Small intestine (tissue), 7 donors: Measurements from ENCODE around the gene DNAH1. TPM values are rescaled to one million over a fixed set of nuclear protein-coding genes. Genes with fewer than 3 reads are reported as not detected.

ENCODE experiments used
- DNase-seq, 2 donors: peaks; one replicate each; pipeline versions ENCODE4 v3.0.0 to v3.0.0-alpha.2; 2013
- FAIRE-seq: peaks from 2 replicates; lab custom pipeline; 2012; peaks lifted over from hg19 to GRCh38; lab: Jason Lieb, UNC
- H3K27ac ChIP-seq, 3 donors: one replicate each; pipeline ENCODE4 v1.5.1; 2013; ENCODE audit warnings: low read length in 2 of 3, mild to moderate bottlenecking in 2 of 3, control low read depth in 1 of 3, inconsistent platforms in 1 of 3, low read depth in 1 of 3, moderate library complexity in 1 of 3
- H3K27me3 ChIP-seq, 3 donors: one replicate each; pipeline ENCODE4 v1.6.1; 2013; ENCODE audit warnings: low read length in 3 of 3, inconsistent platforms in 1 of 3; ENCODE audit not compliant: control insufficient read depth in 3 of 3, insufficient read depth in 3 of 3
- H3K36me3 ChIP-seq, 3 donors: one replicate each; pipeline ENCODE4 v1.6.1; 2013; ENCODE audit warnings: low read length in 3 of 3, inconsistent platforms in 1 of 3, low read depth in 1 of 3, mild to moderate bottlenecking in 1 of 3, moderate library complexity in 1 of 3; ENCODE audit not compliant: control insufficient read depth in 3 of 3, insufficient read depth in 2 of 3
- H3K4me1 ChIP-seq, 3 donors: one replicate each; pipeline ENCODE4 v1.6.1; 2013; ENCODE audit warnings: low read length in 2 of 3, inconsistent platforms in 1 of 3, low read depth in 1 of 3, mild to moderate bottlenecking in 1 of 3, moderate library complexity in 1 of 3; ENCODE audit not compliant: control insufficient read depth in 3 of 3, insufficient read depth in 2 of 3
- H3K4me3 ChIP-seq, 3 donors: one replicate each; pipeline ENCODE4 v1.5.1; 2013; ENCODE audit warnings: low read length in 3 of 3, control low read depth in 1 of 3, inconsistent platforms in 1 of 3, low read depth in 1 of 3, mild to moderate bottlenecking in 1 of 3, moderate library complexity in 1 of 3
- H3K9me3 ChIP-seq, 2 donors: one replicate each; pipeline ENCODE4 v1.6.1; 2013; ENCODE audit warnings: low read depth in 1 of 2, low read length in 1 of 2; ENCODE audit not compliant: control insufficient read depth in 2 of 2, insufficient read depth in 1 of 2
- whole genome bisulfite sequencing, 3 donors: extraction: QIAGEN DNeasy Blood & Tissue Kit; methylation state at CpG; one replicate each; pipeline ENCODE4 v1.1.7; 2013; 5-methylcytosine and 5-hydroxymethylcytosine counted together
- polyA plus RNA-seq, 4 donors: library from polyadenylated mRNA; stranded (reverse) in 3 of 4; unstranded in 1 of 4; fragments of 200-250 nt in 3 of 4; fragments of 120-200 nt in 1 of 4; gene quantifications; one replicate each; pipeline versions ENCODE4 v1.2.1 to v1.2.3, GENCODE V29; 2013
- donor health status: healthy with polysubstance abuse.
- donor health status: control.
- donor health status: control.
- donor health status: Bipolar disorder and iron deficiency.
- donor health status: healthy.

DNAH1 gene
- polyA plus RNA-seq, 4 donors = 4.3 to 22.6 (median 7.5) TPM

GRCh38 chr3:52398670-52399081 is 82.6 kb downstream of the DNAH1 start:
- H3K27ac ChIP-seq = no peak overlapping the region
- no peak for FAIRE-seq
- H3K4me3 ChIP-seq = no peak overlapping the region
- H3K36me3 ChIP-seq = peaks cover 12 to 96% (median 14%) of the 10 kb centered on the region in 3 donors
- no peaks in the 10 kb centered on the region for H3K4me1 ChIP-seq
- WGBS, 3 donors = 93 to 97% (median 94%) methylated on average over 5 of the region's 5 CpGs
- no peaks in the 10 kb centered on the region for H3K27me3 ChIP-seq
- no peaks in the 10 kb centered on the region for H3K9me3 ChIP-seq
- DNase-seq = no peak

- FAIRE-seq = no peak
- H3K9me3 ChIP-seq = no peaks in the 10 kb centered on the region
- H3K27me3 ChIP-seq = no peaks in the 10 kb centered on the region
- peaks cover 12 to 96% (median 14%) of the 10 kb centered on the region in 3 donors for H3K36me3 ChIP-seq
- WGBS, 3 donors = 91 to 97% (median 94%) methylated on average over 4 of the region's 4 CpGs
- H3K27ac ChIP-seq = no peak overlapping the region
- no peaks in the 10 kb centered on the region for H3K4me1 ChIP-seq
- no peak for DNase-seq
- no peak overlapping the region for H3K4me3 ChIP-seq
Observed at GRCh38 chr3:52399131-52399530, 83.0 kb downstream of the DNAH1 start.

GRCh38 chr3:52399593-52399992 is 83.5 kb downstream of the DNAH1 start:
- no peak overlapping the region for H3K4me3 ChIP-seq
- no peaks in the 10 kb centered on the region for H3K4me1 ChIP-seq
- FAIRE-seq (no peak), DNase-seq (peak in 1 of 2 donors; percentile 20)
- no peaks in the 10 kb centered on the region for H3K27me3 ChIP-seq
- H3K9me3 ChIP-seq = no peaks in the 10 kb centered on the region
- peaks cover 11 to 96% (median 19%) of the 10 kb centered on the region in 3 donors for H3K36me3 ChIP-seq
- H3K27ac ChIP-seq = no peak overlapping the region
- WGBS, 3 donors = 70 to 82% (median 81%) methylated on average over 6 of the region's 6 CpGs

- Histone ChIP-seq H3K9me3 (no peaks in the 10 kb centered on the region), H3K36me3 (peaks cover 11 to 96% (median 23%) of the 10 kb centered on the region in 3 donors), H3K4me3 (no peak overlapping the region), H3K4me1 (no peaks in the 10 kb centered on the region), H3K27me3 (no peaks in the 10 kb centered on the region), H3K27ac (no peak overlapping the region)
- DNase-seq (peak in 1 of 2 donors; percentile 21), FAIRE-seq (no peak)
- 32 to 69% (median 56%) methylated on average over 8 to 10 of the region's 10 CpGs for WGBS, 3 donors
Observed at GRCh38 chr3:52400275-52400793, 84.2 kb downstream of the DNAH1 start.

- no peaks in the 10 kb centered on the region for H3K9me3 ChIP-seq
- no peaks in the 10 kb centered on the region for H3K27me3 ChIP-seq
- 71 to 87% (median 74%) methylated on average over 1 of the region's 1 CpG for WGBS, 3 donors
- peaks cover 11 to 97% (median 28%) of the 10 kb centered on the region in 3 donors for H3K36me3 ChIP-seq
- DNase-seq (no peak), FAIRE-seq (no peak)
- no peaks in the 10 kb centered on the region for H3K4me1 ChIP-seq
- H3K4me3 ChIP-seq = no peak overlapping the region
- H3K27ac ChIP-seq = no peak overlapping the region
Observed at GRCh38 chr3:52401021-52401420, 84.9 kb downstream of the DNAH1 start.

DNA sequence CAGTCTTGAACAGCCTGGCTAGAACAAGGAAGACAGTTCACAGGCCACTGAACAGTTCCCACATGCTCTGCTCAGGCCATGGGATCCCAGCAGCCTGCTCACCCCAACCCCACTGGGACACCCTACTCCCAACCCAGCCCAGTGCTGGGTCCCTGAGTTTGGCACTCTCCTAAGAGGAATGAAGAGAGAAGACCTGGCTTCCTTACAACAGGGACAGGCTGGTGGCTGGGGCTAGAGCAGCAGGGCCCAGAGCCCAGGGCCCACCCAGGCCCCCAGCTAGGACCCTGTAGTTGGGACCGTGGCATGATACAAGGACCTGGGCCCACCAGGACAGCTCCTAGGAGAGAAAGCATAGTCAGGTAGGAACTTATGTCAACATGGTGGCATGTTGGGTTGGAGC is 85.4 kb downstream of the DNAH1 start:
- WGBS, 3 donors = 94 to 100% (median 98%) methylated on average over 1 of the region's 1 CpG
- Histone ChIP-seq H3K27me3 (no peaks in the 10 kb centered on the region), H3K4me3 (no peak overlapping the region), H3K36me3 (peaks cover 11 to 97% (median 28%) of the 10 kb centered on the region in 3 donors), H3K4me1 (no peaks in the 10 kb centered on the region), H3K9me3 (no peaks in the 10 kb centered on the region), H3K27ac (no peak overlapping the region)
- FAIRE-seq = no peak
- no peak for DNase-seq

DNA sequence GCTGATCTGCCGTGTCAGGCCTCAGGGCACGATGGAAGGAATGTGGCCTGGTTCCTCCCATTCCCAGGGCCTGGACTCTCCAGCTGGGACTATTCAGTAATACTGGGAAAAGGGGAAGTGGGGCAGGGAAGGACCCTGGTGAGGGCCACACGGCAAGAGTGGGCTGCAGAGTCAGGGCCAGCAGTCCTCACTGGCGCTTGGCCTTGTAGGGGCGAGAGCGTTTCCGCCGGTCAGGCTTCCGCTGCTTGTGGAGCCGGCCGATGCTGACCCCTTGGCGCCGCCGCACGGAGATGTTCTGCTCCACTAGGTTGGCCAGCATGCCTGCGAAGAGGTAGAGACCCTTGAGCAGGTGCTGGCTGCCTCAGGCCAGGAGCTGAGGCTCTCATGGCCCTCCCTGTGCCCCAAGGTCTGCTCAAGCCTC is 86.0 kb downstream of the DNAH1 start:
- no peak overlapping the region for H3K4me3 ChIP-seq
- DNase-seq (no peak), FAIRE-seq (no peak)
- no peaks in the 10 kb centered on the region for H3K4me1 ChIP-seq
- H3K27me3 ChIP-seq = no peaks in the 10 kb centered on the region
- WGBS, 3 donors = 95 to 96% (median 95%) methylated on average over 11 to 16 of the region's 16 CpGs
- H3K9me3 ChIP-seq = no peaks in the 10 kb centered on the region
- H3K27ac ChIP-seq = no peak overlapping the region
- peaks cover 11 to 97% (median 28%) of the 10 kb centered on the region in 3 donors for H3K36me3 ChIP-seq

GRCh38 chr3:52402706-52403270 is 86.7 kb downstream of the DNAH1 start:
- Histone ChIP-seq H3K4me3 (no peak overlapping the region), H3K27me3 (no peaks in the 10 kb centered on the region), H3K9me3 (no peaks in the 10 kb centered on the region), H3K4me1 (no peaks in the 10 kb centered on the region), H3K27ac (no peak overlapping the region), H3K36me3 (peaks cover 12 to 97% (median 28%) of the 10 kb centered on the region in 3 donors)
- WGBS, 3 donors = 92 to 93% (median 93%) methylated on average over 11 of the region's 11 CpGs
- DNase-seq (no peak), FAIRE-seq (no peak)
